Muscle layer of colon (tissue), 2 donors: ENCODE data around the gene TMEM86B.

Experiments
- H3K27ac ChIP-seq: one replicate; pipeline ENCODE4 v1.7.0; 2013; ENCODE audit warnings: low read depth, mild to moderate bottlenecking, low read length, moderate library complexity
- H3K27me3 ChIP-seq, 2 donors: one replicate each; pipeline ENCODE4 v1.7.0; 2013; ENCODE audit warnings: low read length in 2 of 2, mild to moderate bottlenecking in 2 of 2; ENCODE audit not compliant: insufficient read depth in 2 of 2, control insufficient read depth in 1 of 2
- H3K36me3 ChIP-seq: one replicate; pipeline ENCODE4 v1.7.0; 2013; ENCODE audit warnings: mild to moderate bottlenecking, low read length; ENCODE audit not compliant: insufficient read depth
- H3K4me1 ChIP-seq: one replicate; pipeline ENCODE4 v1.7.0; 2013; ENCODE audit warnings: mild to moderate bottlenecking, low read length; ENCODE audit not compliant: insufficient read depth
- H3K4me3 ChIP-seq, 2 donors: one replicate each; pipeline ENCODE4 v1.7.0; 2013; ENCODE audit warnings: low read length in 2 of 2, low read depth in 1 of 2, mild to moderate bottlenecking in 1 of 2, moderate library complexity in 1 of 2
- H3K9ac ChIP-seq: one replicate; pipeline ENCODE4 v1.7.0; 2013; ENCODE audit warnings: low read length
- H3K9me3 ChIP-seq: one replicate; pipeline ENCODE4 v1.7.0; 2013; ENCODE audit warnings: mild to moderate bottlenecking, low read length
- donor health status: abdominal sarcoma.
- donor health status: Adenocarcinoma of cecum.

The TMEM86B gene

GRCh38 chr19:55265723-55266386 is 37.3 kb upstream of the TMEM86B start:
- H3K36me3 ChIP-seq, result peaks cover 6% of the 10 kb centered on the region
- H3K4me3 ChIP-seq, result no peak overlapping the region
- no peaks in the 10 kb centered on the region for H3K9me3 ChIP-seq
- H3K9ac ChIP-seq, result no peak overlapping the region
- no peaks in the 10 kb centered on the region for H3K4me1 ChIP-seq
- no peak overlapping the region for H3K27ac ChIP-seq
- H3K27me3 ChIP-seq, result no peaks in the 10 kb centered on the region

DNA sequence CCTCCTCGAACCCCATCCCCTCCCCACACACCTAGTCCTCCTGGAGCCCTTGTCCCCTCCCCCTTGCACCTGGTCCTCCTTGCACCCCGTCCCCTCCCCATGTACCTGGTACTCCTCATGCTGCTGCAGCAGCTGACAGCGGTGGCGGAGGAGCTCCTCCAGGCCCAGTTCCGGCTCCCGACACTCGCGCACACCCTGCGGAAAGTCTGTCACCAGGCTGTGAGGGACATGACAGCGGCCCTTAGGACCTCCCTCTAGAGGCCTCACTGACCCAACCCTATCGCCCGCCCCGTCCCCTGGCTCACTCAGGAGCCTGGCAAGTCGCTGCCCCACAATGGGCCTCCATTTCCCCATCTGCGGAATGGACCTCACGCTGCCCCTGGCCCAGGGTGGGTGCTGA is 36.6 kb upstream of the TMEM86B start:
- Histone ChIP-seq H3K9me3 (no peaks in the 10 kb centered on the region), H3K4me3 (no peak overlapping the region), H3K27me3 (no peaks in the 10 kb centered on the region), H3K27ac (no peak overlapping the region), H3K9ac (no peak overlapping the region), H3K4me1 (no peaks in the 10 kb centered on the region), H3K36me3 (no peaks in the 10 kb centered on the region)

DNA sequence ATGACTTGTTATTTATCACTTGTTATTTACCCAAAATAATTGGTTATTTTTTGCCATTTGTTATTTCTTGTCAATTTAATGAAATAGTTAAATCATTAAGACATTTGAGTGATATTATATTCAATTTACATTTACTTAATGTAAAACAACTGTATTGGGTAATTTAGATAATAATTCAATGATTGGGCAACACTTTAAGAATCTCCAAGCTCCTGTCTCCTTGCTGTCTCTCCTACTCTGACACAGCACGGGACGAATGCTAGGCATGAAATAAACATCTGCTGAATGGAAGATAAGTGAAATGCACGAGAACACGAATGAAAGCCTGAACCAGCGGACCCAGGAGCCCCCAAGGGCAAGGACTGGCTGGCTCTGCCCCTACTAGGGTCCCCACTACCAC is 36.0 kb upstream of the TMEM86B start:
- Histone ChIP-seq H3K27me3 (no peaks in the 10 kb centered on the region), H3K4me1 (peaks cover 6% of the 10 kb centered on the region), H3K36me3 (no peaks in the 10 kb centered on the region), H3K9ac (no peak overlapping the region), H3K9me3 (no peaks in the 10 kb centered on the region), H3K4me3 (no peak overlapping the region), H3K27ac (no peak overlapping the region)

DNA sequence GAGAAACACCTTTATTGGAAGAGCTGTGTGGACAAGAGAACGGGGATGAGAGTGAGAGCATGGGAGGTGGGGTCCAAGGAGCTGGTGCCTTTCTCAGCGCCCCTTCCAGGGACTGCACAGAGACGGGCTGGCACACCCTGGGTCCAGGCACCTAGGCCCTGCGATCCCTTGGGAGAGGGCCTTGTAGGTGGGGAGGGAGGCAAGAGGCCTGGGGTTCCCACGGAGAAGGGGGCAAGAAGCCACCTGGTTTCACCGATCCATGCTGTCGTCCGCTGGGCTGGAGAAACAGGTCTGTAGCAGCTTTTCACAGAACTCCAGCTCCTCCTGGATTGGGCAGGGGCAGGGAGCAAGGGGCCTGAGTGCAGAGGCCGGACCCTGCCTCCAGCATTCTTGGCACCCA is 33.8 kb upstream of the TMEM86B start:
- no peaks in the 10 kb centered on the region for H3K9me3 ChIP-seq

GRCh38 chr19:55261671-55262126 is 33.1 kb upstream of the TMEM86B start:
- peaks cover 18% of the 10 kb centered on the region for H3K4me1 ChIP-seq
- H3K27me3 ChIP-seq, result no peaks in the 10 kb centered on the region
- H3K36me3 ChIP-seq, result no peaks in the 10 kb centered on the region
- no peaks in the 10 kb centered on the region for H3K9me3 ChIP-seq
- H3K4me3 ChIP-seq, result no peak overlapping the region
- H3K27ac ChIP-seq, result no peak overlapping the region
- H3K9ac ChIP-seq, result no peak overlapping the region

More for the DNA sequence above, 33.8 kb upstream of the TMEM86B start:
- H3K9ac ChIP-seq, result no peak overlapping the region
- H3K4me3 ChIP-seq, result no peak overlapping the region
- H3K27me3 ChIP-seq, result no peaks in the 10 kb centered on the region
- peaks cover 11% of the 10 kb centered on the region for H3K4me1 ChIP-seq
- H3K36me3 ChIP-seq, result no peaks in the 10 kb centered on the region
- H3K27ac ChIP-seq, result no peak overlapping the region

DNA sequence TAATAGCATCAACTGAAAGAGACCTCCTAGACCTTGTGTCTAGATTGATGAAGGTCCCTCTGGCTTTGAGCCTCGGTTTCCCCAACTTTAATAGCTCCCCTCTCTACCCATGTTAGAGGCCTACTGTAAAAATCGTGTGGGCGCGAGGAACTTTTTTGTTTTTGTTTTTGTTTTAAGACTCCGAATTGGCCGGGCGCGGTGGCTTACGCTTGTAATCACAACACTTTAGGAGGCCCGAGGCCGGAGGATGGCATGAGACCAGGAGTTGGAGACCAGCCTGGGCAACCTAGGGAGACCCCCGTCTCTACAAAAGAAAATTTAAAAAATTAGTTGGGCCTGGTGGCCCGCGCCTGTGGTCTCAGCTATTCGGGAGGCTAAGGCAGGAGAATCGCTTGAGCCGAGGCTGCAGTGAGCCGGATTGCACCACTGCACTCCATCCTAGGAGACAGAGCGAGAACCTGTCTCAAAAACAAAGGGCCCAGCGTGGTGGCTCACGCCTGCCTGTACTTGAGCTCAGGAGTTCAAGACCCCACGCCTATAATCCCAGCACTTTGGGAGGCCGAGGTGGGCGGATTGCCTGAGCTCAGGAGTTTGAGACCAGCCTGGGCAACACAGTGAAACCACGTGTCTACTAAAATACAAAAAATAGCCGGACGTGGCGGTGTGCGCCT is 31.1 kb upstream of the TMEM86B start:
- H3K4me3 ChIP-seq, result peak overlapping the region; percentile 31 to 70
- H3K27me3 ChIP-seq, result no peaks in the 10 kb centered on the region
- peaks cover 38% of the 10 kb centered on the region for H3K4me1 ChIP-seq
- no peaks in the 10 kb centered on the region for H3K9me3 ChIP-seq
- peak overlapping the region; percentile 74 for H3K9ac ChIP-seq
- peak overlapping the region; percentile 94 for H3K27ac ChIP-seq
- no peaks in the 10 kb centered on the region for H3K36me3 ChIP-seq

DNA sequence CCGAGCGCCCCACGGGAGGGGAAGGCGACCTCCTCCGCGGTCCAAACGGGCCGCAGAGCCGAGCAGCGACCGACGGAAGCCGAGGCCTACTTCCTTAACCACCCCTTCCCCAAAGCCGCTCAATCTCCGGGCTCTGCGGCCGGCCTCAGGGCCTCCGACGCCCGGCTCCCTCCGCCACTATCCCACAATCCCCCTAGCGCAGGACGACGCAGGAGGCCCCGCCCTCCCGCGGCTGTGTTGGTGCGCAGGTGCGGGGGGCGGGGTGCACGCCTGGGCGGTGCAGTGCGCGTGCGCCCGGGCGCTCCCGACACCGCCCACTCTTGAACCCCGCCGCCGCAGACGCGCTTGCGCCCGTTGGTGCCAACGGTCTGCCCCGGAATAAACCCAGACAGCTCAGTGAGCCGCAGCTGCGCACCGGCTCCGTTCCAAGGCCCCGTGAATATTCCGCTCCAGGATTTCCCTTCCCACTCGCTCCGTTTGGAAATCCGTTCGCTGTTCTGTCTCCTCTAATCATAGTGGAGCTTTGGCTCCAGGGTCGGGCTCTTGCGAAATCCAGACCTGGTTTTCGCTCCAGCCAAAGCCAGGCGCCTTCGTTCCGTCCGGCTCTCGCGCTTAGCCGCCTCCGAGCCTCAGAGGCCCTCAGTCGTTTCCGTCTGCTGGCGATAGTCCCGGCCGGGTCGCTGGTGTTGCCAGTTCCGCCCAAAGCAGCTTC is 30.4 kb upstream of the TMEM86B start, which contains the start of gene PPP6R1:
Gene PPP6R1 (minus strand): TSS at position 190 of the 712 bp plus-strand sequence. CDS start 11,914 bp downstream, outside the sequence.
- no peaks in the 10 kb centered on the region for H3K9me3 ChIP-seq
- no peaks in the 10 kb centered on the region for H3K36me3 ChIP-seq
- peaks cover 44% of the 10 kb centered on the region for H3K4me1 ChIP-seq
- H3K27ac ChIP-seq, result peak within 1 kb of the TSS; percentile 94
- H3K27me3 ChIP-seq, result no peaks in the 10 kb centered on the region
- peak within 1 kb of the TSS; percentile 88 to 97 for H3K4me3 ChIP-seq
- peak within 1 kb of the TSS; percentile 75 for H3K9ac ChIP-seq

GRCh38 chr19:55258476-55258827 is 29.9 kb upstream of the TMEM86B start:
- Histone ChIP-seq H3K36me3 (no peaks in the 10 kb centered on the region), H3K9ac (no peak overlapping the region), H3K27ac (peak overlapping the region; percentile 75), H3K27me3 (no peaks in the 10 kb centered on the region), H3K4me1 (peaks cover 44% of the 10 kb centered on the region), H3K9me3 (no peaks in the 10 kb centered on the region), H3K4me3 (peak overlapping the region; percentile 45 to 97)

- Histone ChIP-seq H3K27me3 (no peaks in the 10 kb centered on the region), H3K4me3 (peak overlapping the region; percentile 75 to 88), H3K36me3 (no peaks in the 10 kb centered on the region), H3K9ac (peak overlapping the region; percentile 75), H3K9me3 (no peaks in the 10 kb centered on the region), H3K4me1 (peaks cover 44% of the 10 kb centered on the region), H3K27ac (peak overlapping the region; percentile 49)
These were observed 29.2 kb upstream of the TMEM86B start for GRCh38 chr19:55257461-55258420.

GRCh38 chr19:55256562-55257460 is 28.2 kb upstream of the TMEM86B start:
- H3K9me3 ChIP-seq, result no peaks in the 10 kb centered on the region
- peaks cover 44% of the 10 kb centered on the region for H3K4me1 ChIP-seq
- H3K27ac ChIP-seq, result no peak overlapping the region
- no peaks in the 10 kb centered on the region for H3K36me3 ChIP-seq
- H3K9ac ChIP-seq, result peak overlapping the region; percentile 75
- no peaks in the 10 kb centered on the region for H3K27me3 ChIP-seq
- peak overlapping the region; percentile 75 to 88 for H3K4me3 ChIP-seq
